Middle frontal gyrus (tissue), 1 donor: ENCODE measurements around the gene ATXN7L3.

Source experiments
- DNase-seq: peaks from one replicate; pipeline ENCODE4 v3.0.0-alpha.2; 2015; ENCODE audit warnings: low spot score; ENCODE audit errors: extremely low spot score

Gene ATXN7L3

GRCh38 chr17:44200478-44201155 lies 933 bp upstream of the ATXN7L3 start:
- no peak for DNase-seq

- DNase-seq = no peak
Observed at GRCh38 chr17:44198721-44199552, 747 bp downstream of the ATXN7L3 start.

- no peak for DNase-seq
Observed at GRCh38 chr17:44197980-44198720, 1.5 kb downstream of the ATXN7L3 start.

DNA sequence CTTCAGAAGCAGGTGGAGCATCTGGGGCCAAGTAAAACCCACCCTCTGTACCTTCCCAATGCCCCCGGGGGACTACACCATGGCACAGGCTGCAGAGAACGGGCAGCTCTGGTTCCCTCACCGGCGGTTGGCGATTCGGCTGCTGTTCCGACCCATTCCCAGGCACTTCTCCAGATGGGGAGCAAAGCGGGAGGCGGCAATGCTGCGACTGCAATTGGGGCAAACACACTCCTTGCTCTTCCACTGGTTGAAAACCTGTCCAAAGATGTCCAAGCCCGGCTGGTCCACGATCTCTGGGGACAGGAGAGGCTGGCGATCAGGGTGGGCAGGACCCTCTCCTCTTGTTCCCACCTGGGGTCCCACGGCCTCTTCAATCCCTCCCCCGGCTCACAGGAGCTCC lies 2.6 kb downstream of the ATXN7L3 start:
- no peak for DNase-seq

GRCh38 chr17:44193326-44194084 lies 6.2 kb downstream of the ATXN7L3 start:
- DNase-seq = no peak

DNA sequence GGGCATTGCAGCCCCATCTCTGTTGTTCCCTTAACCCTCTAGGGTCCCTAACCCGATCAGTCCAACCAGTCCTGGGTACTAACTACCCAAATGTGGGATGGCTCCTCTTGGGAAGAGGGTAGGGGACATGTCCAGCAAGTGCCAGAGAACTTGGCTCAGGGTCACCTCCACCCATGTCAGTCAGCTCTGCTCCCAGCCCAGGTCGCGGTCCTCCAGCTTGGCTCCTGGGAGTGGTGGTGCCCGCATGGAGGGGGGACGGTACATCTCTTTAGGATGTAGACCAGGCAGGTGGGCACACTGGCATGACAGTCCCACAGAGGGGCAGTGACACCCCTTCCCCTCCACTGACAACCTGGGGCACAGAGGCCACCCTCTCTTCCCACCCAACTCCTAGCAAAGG lies 6.9 kb downstream of the ATXN7L3 start:
- DNase-seq = no peak

DNA sequence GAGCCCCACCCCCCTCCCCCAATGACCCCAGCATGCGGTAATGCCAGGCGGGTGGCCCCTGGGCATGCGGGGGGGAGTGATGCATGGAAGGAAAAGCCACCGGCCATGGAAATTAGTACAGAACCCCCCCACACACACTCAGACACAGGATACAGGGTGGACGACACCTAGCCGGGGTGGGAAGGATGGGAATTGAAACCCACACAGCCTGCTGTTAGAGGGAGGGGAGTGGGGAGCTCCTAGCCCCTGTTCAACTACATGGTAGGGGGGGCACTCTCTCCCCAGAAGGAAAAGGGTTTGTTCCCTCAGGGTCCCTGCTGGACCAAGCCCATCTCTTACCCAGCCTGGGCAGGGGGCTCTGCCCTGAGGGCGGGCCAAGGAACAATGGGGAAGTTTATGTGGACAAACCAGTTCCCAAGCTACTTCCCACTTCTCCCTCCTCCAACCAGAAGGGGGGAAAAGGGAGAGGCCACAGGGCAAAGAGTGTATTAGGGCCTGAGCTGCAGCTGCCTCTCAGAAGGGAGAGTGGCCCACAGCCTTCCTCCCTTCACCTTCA lies 7.7 kb downstream of the ATXN7L3 start:
- no peak for DNase-seq

DNA sequence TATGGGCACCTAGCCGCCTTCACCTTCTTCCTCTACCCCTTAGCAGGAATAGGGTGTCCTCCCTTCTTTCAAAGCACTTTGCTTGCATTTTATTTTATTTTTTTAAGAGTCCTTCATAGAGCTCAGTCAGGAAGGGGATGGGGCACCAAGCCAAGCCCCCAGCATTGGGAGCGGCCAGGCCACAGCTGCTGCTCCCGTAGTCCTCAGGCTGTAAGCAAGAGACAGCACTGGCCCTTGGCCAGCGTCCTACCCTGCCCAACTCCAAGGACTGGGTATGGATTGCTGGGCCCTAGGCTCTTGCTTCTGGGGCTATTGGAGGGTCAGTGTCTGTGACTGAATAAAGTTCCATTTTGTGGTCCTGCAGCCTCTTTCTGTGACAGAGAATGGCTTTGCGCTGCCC lies 8.3 kb downstream of the ATXN7L3 start:
- no peak for DNase-seq

DNA sequence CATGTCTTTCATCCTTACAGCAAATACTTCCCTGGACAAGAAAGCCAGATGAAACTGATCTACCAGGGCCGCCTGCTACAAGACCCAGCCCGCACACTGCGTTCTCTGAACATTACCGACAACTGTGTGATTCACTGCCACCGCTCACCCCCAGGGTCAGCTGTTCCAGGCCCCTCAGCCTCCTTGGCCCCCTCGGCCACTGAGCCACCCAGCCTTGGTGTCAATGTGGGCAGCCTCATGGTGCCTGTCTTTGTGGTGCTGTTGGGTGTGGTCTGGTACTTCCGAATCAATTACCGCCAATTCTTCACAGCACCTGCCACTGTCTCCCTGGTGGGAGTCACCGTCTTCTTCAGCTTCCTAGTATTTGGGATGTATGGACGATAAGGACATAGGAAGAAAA lies 9.2 kb downstream of the ATXN7L3 start:
- DNase-seq = no peak

DNA sequence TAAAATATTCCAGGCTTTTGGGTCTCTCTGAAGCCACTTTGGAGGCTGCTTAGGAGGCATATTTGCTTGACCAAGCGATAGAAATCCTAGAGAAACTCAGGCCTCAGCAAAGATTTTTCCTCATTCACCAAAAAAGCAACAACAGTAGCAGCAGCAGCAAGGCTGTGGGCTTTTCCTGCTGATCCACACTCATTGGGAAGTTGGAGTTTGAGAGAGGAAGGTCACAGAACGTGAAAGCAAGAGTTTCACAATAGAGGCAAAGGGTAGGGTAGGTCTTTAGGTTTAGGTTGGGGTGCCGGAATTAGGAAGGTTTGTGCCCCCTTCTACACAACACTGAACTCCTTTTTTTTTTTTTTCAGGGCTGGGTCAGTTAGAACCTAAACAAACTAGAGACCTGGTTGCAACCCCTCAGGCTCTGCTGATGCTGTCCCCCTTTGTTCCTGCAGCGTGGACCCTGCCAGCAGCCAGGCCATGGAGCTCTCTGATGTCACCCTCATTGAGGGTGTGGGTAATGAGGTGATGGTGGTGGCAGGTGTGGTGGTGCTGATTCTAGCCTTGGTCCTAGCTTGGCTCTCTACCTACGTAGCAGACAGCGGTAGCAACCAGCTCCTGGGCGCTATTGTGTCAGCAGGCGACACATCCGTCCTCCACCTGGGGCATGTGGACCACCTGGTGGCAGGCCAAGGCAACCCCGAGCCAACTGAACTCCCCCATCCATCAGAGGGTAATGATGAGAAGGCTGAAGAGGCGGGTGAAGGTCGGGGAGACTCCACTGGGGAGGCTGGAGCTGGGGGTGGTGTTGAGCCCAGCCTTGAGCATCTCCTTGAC lies 10.9 kb downstream of the ATXN7L3 start:
- no peak for DNase-seq

DNA sequence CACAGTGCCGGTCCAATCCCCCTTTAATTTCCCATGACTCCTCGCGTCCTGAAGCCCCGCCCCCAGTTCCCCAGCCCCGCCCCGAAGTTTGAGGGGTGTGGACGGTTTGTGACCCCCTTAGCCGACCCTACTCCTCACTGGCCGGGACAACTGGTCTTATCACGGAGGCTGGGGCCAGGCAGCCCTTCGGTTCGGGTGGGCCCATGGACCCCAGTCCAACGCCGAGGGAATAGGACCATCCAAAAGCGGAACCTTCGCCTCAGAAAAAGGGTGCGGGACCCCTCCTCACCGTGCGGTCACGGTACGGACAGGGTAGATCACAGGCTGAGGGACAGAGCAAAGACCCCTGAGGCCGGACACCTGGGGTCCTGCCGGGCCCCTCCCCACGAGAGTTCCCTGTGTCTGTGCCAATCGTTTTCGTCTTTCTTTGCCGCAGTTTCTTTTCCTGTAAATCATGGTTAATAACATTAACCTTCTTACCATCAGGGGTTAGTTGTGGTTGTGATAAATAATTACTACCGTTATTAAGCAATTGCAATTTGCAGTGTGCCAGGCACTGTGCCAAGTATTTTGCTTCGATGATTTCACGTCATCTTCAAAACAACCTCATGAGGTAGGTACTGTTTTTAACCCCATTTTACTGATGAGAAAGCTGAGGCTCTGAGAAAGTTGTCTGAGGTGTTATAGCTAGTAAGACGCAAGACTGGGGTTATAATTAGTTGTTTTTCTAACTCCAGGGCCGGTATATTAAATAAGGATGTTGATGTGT lies 12.4 kb downstream of the ATXN7L3 start:
- DNase-seq = no peak

DNA sequence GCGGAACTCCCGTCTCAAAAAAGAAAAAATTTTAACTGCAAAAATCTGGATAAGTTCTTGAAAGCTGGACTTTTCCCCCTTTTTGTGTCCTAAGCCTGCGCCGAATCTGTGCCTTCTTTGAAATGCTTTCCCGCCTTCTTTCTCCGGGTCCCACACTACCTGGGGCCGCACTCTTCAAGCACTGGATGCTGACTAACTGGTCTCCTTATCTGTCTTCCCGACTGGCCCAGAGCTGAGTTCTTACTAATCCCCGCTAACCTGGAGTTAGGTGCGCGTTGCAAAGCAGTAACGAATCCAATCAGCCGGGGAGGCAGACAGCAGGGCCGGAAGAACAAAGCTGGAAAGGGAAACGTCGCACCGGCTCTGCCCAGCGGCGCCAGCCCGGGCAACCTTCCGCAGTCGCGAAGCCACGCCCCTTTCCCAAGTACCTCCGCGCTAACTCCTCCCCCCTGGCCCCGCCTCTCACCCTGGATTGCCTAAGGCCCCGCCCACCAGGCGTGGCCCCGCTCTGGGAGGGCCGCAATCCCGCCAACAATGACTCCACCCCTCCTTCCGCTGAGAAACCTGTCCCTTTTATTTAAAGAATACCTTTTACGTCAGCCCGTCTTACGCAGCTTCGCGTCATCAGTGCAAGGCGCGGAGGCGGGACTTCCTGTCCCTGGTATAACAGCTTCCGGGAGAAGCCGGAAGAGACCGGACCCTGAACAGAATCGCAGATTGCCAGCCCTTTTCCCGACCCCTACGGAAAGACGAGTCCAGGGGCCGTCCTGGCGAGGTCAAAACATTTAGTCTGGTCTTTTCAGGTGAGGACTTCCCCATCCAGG lies 13.2 kb downstream of the ATXN7L3 start, which contains the start of gene TMUB2:
Gene TMUB2 (plus strand): TSS at position 666 of the 824 bp plus-strand sequence. CDS start 737 bp downstream, outside the sequence.
- DNase-seq = peak; percentile 98

- DNase-seq = no peak
Observed at GRCh38 chr17:44184212-44184810, 15.4 kb downstream of the ATXN7L3 start.

DNA sequence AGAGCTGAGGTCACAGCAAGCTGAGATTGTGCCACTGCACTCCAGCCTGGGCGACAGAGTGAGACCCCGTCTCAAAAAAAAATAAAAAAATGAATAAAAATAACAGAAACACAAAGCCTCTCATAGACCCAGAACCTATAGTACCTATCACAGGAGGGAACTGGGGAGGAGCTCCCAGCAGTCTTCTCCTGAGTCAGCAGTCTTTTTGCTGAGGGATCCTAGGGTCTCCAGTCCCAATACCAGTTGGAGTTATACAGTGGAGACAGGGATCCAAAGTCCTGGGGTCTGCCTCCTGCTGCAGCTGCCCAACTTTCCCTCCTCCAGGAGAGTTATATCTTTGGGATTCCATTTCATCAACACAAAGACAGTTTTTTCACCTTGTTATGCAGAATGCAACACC lies 16.7 kb downstream of the ATXN7L3 start:
- DNase-seq = no peak

GRCh38 chr17:44178133-44178532 lies 21.6 kb downstream of the ATXN7L3 start:
- no peak for DNase-seq

- DNase-seq = no peak
Observed at GRCh38 chr17:44177640-44178039, 22.0 kb downstream of the ATXN7L3 start.

GRCh38 chr17:44176671-44177501 lies 22.8 kb downstream of the ATXN7L3 start:
- no peak for DNase-seq
